GM18502 (cell line): ENCODE results near the gene NAV2.
"Not testable (repeated sequence)": the region's sequence is repeated elsewhere in the genome, so short reads cannot be mapped to it uniquely, and the experiment has no call there.

Source experiments
- ATAC-seq: cut with Tn5 transposase; IDR thresholded peaks from one replicate; pipeline ENCODE4 v1.9.1; 2021; ENCODE audit warnings: mild to moderate bottlenecking; ENCODE audit not compliant: unreplicated experiment, poor library complexity

The NAV2 gene

DNA sequence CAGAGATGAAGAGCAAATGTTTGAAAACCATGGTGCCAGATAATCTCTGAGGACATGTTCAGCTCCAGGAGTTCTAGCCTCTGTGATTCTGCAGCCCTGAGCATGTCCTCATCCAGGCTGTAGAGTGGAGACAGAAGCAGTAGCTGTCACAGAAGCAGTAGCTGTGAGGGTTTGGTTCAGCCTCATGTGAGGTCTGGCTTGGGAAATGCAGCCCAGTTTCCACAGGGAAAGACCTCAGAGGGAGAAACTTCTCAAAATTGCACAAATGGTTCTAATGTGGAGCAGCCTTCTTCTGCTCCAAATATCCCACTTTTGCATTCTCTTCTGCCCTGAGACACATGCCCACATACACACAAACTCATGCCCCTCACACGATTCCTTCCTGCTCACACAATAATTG lies 399.2 kb downstream of the NAV2 start:
- ATAC-seq = no peak

DNA sequence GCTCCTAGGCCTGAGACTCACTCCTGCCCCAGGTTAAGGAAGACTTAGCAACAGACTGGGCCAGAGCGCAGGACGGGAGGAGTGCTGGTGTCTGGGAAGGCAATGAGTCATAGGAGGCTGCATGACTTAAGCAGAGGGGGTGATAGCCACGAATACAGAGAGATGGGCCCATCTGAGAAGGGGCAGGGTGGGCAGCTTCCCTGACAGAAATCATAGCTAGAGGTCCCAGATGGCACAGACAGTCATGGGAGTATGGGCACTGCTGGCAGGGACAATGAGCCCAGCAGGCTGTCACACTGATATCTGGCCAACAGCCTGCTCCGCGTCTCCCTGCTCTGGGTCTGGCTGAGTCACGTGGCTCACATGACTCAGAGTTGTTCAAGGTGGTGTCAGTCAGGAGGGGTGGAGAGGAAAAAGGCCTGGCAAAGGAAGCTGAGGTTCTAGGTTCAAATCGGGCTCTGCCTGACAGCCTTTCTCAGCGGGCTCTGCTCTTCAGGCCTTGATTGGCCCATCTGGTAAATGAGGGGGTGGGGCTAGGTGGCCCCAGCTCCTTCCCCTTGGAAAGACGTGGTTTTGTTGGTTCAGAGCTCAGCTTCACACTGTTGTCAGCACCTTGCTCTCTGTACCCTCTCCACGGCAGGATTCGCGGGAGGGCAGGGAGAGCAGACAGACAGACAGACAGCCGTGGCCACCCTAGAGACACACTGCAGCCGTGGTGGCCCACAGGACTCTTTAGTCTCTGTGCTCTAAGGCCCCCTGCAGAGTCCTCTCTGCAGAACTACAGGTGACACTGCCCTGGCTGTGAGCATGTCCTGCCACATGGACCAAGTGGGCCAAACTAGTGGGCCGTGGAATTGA lies 399.9 kb downstream of the NAV2 start:
- no peak for ATAC-seq

DNA sequence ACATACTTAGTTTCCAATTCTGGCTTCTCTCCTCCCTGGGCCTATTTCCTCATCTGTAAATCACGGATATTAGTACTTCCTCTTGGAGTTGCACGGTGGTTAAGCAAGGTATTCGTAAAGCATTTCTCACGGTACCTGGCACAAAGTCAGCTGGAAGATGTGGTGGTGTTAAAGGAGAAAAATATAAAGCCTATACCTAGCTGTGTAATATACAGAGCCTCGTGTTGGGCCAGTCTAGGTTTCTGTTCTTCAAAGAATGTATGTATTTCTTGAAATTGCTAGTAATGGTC lies 400.5 kb downstream of the NAV2 start:
- no peak for ATAC-seq

DNA sequence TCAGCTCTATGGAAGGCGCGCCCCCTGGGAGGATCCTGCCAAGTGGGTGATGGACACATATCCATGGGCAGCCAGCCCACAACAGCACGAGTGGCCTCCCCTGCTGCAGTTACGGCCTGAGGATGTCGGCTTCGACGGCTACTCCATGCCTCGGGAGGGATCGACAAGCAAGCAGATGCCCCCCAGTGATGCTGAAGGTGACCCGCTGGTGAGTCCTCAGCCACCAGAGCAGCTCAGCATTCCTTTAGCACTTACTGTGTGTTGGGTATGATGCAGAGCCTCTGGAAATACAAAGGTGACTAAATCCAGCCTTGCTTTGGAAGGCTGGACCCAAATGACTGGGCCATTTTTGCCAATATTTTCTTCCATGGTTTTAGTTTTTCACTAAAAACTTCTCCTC lies 402.0 kb downstream of the NAV2 start:
- ATAC-seq = no peak

DNA sequence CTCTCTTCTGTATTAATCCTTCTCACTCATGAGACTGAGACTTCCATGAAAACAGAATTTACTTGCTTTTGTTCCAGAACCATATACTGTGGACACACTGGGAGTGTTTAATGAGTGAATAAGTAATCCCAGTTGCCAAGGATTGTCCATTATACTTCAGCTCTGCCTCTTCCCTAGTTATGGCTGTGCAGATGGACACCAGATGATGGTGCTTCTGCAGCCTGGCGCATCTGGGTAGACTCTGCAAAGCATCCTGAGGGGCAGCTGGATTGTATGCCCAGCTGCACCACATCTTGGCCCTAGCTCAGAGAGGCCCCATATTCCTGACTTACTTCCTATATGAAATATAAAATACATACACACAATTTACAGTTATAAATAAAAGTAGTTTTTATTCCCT lies 404.2 kb downstream of the NAV2 start:
- ATAC-seq = no peak

DNA sequence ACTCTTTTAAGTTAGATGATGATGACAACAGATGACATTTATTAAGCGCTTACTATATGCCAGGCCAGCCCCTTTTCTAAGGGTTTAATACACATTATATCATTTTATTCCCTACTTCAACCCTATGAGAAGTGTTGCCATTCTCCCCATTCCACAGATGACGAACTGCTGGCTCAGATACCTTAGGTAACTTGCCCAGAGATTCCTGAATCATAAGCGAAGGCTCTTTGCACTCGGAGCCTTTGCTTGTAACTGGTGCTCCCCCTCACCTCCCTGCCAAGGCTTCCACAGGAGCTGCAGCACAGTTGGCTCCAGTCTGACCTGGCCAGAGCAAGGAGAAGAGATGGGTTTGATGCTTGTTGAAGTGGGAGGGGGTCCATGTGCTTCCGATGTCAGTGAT lies 404.7 kb downstream of the NAV2 start:
- no peak for ATAC-seq

DNA sequence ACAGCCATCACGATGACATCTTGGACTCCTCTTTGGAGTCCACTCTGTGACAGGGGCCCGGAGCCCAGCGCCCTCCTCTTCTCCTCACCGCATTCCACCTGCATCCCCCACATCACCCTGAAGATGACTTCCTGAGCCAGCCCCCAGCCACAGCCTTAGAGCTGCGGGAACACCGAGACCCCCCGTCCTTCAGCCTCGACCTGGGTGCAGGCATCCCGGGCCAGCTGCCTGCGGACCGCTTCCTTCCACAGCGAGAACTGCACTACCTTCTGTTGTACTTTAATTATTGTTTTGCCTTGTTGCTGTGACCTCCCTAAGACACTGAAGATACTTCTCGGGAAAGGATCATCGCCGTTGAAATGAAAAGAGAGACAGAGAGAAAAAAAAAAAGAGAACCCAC lies 405.6 kb downstream of the NAV2 start:
- ATAC-seq = no peak

DNA sequence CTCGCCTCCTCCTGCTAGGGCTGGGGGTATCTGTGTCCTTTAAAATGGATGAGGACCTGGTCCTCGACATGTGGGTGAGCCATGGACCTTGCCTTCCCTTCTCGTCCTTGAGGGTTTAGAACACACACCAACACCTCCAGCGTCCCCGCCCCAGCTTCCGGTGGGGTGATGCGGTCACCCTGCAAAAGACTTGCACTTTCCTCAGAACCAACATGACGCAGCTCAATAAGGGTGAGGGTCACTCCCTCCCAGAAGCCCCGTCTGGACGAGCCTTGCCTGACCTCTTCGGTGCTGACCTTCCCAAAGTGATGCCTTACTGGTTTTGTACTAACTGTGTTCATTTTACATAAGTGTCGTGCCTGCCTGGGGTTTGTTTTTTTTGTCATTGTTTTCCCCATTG lies 406.7 kb downstream of the NAV2 start:
- no peak for ATAC-seq

DNA sequence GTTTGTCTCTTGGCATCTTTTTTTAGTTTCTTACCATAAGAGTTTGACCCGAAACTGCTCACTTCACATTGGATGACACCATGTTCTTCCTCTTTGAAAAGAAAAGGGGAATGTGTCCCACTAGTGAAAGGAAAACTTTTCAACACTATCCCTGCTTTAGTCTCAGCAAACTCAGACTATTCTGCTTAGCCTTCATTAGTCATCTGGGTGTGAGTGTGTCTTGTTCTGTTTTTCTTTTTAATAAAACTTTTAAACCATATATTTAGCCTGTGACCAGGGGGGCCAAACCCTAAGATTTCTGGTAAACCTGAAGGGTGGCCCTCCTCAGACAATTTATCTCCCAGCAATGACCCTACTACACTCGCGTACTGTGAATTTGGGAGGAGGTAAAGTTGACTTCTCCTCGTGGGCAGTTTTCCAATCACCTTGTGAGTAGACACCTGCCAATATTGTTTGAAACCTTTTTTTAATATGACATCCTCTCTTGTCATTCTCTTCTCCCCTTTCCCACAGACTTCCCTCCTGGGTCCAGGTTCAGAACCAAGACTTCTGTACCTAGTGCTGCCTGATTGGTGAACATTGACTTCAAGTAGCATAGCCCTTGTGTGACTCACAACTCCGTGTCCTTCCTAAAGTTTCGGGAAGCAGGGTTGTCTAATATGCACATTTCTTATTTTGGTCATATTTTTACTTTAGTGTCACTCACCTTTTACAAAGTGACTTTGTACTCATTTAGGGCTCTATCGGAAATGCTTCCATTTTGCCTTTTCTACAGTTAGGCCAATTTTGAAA lies 407.7 kb downstream of the NAV2 start:
- no peak for ATAC-seq

DNA sequence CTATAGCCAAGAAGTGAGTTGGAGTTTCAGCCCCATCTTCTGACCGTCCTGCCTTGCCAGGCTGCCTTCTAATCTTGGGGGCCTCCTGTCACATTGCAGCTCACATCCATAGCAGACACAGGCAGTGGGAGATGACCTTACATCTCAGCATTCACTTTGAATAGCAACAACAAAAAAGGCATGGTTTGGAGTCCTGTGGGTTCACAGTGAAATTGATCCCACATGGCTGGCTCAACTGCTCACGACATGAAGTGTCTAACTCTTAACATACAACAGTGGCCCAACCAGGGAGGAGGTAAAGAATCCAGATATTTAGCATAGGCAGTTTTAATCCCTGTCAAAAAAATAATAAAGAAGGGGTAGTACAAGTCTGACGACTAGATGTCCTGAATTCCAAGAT lies 409.5 kb downstream of the NAV2 start:
- no peak for ATAC-seq

DNA sequence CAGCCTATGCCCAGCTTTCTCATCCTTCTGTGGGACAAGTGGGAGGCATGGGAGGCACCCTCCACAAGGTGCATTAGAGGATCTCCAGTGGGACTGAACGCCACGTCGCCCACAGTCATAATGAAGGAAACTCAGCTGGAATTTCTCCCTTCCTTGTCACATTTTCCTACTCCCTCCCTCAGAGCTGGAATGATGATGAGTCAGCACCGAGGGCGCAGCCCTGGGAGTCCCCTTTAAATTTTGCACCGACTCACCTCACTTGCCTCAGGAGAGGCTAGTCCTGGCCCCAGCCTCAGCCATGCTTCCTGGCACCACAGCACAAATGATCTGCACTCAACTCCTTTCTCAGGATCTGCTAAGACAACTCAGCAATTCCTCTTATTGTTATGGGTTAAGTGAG lies 413.3 kb downstream of the NAV2 start:
- ATAC-seq = no peak

DNA sequence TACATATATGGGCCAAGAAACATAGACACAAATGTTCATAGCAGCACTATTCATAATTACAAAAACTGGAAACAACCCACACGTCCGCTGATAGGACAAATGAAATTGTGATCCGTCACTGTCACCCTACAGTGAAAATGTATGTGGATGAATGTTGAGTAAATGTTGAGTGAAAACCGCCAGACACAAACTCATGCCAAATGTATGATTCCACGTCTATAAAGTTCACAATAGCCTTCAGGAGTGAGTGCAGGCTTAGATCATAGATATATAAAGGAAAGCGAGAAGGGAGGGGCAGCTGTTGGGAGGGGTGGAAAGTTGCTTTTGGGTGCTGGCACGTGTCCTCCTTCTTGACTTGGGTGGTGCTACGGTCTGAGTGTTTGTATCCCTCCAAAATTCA lies 414.1 kb downstream of the NAV2 start:
- no peak for ATAC-seq

DNA sequence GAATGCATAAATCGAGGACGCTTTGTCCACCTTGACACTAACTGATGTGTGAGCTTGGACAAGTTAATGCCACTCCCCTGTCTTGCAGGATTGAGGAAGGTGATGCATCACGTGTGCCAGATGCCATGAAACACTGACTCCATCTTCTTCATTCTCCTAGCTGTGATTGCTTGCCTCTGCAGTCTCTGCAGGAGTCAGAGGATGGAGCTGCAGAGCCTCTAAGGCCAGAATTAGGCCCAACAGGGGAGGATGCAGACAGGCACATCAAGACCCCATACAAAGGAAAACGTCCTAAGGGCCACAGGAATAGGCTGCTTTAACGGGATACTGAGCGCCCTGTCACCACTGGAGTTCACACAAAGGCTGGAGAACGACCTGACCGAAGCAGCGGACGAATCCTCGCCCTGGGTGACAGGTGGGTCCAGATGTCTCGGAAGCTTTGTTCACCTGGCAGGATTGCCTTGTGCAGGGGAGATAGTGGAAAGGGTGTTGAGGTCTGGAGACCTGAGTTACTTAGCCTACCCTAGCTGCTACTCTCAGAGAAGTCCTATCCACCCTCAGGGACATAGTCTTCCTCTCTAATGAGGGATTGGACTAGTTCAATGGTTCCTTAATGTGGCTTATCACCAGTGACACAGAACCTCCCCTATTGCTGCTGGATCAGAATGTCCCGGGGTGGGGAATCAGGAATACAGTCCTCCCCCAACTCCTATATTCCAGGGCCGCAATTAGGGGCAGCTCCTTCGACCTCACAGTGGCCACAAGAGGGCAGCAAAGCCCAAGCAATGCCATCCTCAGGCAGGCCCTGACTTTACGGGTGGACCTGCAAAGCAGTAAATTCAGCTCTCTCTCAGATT lies 415.3 kb downstream of the NAV2 start:
- ATAC-seq = peak; percentile 70

DNA sequence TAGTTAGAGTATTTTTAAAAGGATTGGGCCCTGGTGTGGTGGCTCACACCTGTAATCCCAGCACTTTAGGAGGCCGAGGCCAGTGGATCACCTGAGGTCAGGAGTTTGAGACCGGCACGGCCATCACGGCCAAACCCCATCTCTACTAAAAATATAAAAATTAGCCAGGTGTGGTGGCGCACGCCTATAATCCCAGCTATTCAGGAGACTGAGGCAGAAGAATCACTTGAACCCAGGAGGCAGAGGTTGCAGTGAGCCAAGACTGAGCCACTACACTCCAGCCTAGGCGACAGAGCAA lies 415.8 kb downstream of the NAV2 start:
- not testable (repeated sequence) for ATAC-seq

DNA sequence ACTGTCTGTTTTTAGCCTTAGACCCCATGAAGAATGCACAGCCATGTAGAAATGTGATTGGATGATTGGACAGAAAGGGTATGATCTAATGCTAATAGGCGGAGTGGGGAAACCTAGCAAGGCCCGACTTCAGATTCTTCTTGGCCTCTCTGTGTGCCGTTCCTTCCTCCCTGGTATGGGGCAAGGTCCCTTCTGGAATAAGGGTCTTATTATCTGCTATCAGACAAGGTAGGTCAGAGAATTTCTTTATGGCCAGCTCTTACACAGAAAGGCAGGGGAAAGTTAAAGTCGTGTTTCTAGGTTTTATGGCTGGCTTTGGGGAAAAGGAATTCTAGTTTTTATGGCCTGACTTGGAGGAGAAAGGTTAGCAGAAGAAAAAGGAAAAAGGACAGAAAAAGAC lies 417.0 kb downstream of the NAV2 start:
- no peak for ATAC-seq

DNA sequence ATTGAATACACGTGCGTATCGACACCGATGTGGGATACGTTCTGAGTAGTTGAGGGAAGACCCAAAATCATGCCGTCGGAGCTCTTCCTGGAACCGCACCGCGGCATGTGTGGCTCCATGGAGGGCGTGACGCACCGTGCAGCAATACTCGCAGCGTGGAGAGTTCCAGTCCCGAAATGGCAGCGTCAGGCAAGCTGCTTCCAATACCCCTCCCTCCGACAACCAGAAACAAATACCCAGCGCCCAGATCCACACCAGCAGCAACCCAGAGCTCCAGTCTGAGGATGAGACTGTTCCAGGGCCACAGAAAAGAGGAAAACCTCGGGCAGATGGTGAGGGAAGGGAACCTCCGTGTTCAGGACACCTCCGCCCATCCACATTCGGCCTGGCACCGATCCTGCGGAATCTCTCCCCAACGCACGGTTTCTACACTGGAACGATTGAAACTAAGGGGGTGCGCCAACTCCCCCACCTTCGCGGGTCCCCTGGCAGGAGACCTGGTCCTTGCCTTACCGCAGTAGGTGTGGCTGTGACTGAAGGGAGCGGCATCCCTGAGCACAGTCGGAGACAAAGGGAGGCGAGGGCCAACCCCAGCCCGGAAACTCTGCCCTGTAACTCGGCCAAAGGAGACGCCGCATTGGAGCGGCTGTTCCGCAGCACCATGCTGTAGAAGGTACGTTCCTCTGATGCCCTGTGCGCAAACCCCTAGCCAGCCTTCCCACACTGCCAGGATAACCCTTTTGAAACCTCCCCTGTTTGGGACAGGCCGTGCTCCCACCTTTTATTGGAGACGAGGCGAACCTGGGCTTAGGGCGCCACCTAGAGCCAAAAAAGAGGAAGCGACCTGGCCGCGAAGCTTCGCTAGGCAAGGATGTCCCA lies 419.4 kb downstream of the NAV2 start:
- peak; percentile 64 for ATAC-seq

DNA sequence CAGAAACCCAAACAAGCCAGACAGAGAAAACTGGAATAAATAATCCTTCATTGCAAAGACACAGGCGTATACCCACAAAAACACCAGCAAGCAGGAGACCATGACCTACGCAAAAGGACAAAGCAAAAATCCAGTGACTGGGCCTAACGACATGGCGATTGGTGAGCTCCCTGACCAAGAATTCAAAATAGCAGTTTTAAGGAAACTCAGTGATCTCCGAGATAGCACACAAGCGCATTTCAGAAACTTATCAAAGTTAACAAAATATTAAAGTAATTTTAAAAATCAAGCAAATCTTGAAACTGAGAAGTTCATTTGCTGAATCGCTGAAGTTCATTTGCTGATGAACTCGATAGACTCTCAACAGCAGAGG lies 420.0 kb downstream of the NAV2 start:
- no peak for ATAC-seq

DNA sequence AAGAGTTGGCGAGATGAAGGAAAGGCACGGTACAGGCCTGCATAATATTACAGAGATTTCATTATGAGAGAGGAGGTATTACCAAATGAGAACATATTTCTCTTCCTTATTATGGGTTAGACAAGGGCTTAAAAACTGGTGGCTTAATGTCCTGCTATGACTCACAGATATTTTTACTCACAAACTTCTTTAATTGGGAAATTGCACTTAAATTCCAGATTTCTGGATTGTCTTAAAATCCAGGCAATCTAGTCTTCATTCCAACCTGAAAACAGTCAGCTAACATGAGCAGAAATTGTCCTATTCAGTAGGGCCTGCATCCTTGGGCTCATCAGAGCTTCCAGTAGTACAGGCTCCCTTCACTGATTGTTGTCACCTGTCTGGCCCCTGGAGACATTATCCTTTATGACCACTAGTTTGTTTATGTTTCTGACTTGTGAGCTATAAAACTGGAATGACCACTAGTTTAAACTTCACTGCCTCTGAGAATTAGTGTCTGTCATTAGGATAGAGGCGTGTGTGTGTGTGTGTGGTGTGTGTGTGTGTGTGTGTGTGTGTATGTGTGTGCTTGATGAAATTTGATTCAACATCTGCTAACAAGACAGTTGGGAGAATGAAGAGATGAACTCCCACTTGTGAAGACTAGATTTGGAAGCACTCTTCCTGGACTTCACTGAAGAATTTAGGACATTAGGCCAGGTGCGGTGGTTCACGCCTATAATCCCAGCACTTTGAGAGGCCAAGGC lies 422.5 kb downstream of the NAV2 start:
- no peak for ATAC-seq

DNA sequence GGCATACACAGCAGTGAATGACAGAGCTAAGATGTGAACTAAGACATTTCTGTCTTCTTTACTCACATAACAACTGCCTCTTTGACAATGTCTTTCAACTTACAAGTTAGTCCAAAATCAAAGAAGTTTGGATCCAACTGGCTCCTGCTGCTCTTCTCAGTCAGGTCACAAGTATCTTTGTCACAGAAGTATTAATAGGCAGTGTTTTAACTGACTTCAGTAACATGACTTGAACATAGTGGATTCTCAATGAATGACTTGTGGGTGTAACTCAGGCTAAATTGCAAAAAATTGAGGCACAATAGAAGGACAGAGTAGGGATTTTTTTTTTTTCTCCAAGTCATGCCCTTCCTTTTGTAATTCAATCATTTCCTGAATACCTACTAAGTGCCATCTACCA lies 425.0 kb downstream of the NAV2 start:
- no peak for ATAC-seq

DNA sequence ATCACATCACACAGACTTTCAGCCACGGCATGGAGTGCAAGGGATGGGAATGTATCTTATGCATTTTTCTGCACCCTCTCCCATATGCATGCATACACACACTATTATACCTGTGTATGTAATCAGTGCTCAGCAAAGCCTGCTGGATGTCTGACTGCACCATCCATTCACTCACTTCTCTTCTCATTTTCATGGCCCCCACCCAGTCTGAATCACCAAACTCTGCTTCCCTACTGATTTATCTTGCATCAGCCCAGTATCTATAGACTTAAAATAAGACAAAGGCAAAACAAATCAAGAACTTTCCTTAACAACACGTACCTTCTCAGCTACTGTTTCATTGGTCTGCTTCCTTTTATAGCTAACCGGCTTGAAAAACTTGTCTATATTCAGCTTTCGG lies 426.1 kb downstream of the NAV2 start:
- ATAC-seq = no peak
